Keratinocyte (primary cell): ENCODE data around the gene TUBGCP5. TPM values are rescaled to one million over a fixed set of nuclear protein-coding genes. Genes with fewer than 3 reads are reported as not detected.
"Not testable (repeated sequence)": the region's sequence is repeated elsewhere in the genome, so short reads cannot be mapped to it uniquely, and the experiment has no call there.

Experiments used
- DNase-seq: peaks from one replicate; pipeline ENCODE4 v3.0.0-alpha.2; 2011; ENCODE audit warnings: low read depth, missing footprints, low spot score
- FAIRE-seq: peaks from 2 replicates; lab custom pipeline; 2011; peaks lifted over from hg19 to GRCh38; lab: Jason Lieb, UNC
- H2AFZ ChIP-seq: 2 replicates; pipeline ENCODE4 v1.6.0; 2012; ENCODE audit warnings: low read length, control low read depth, inconsistent platforms; ENCODE audit not compliant: control insufficient read depth
- H3K27ac ChIP-seq: 2 replicates; pipeline ENCODE4 v1.5.1; 2011; ENCODE audit warnings: low read length; ENCODE audit not compliant: control insufficient read depth, insufficient read depth
- H3K27me3 ChIP-seq: 3 replicates; pipeline ENCODE4 v1.6.0; 2011; ENCODE audit warnings: low read length; ENCODE audit not compliant: control insufficient read depth, insufficient read depth; ENCODE audit errors: extremely low read depth
- H3K36me3 ChIP-seq, 2 experiments: 2 replicates in 1 of 2; 3 replicates in 1 of 2; pipeline ENCODE4 v1.5.1; 2011; ENCODE audit warnings: low read length in 2 of 2, mild to moderate bottlenecking in 1 of 2; ENCODE audit not compliant: control insufficient read depth in 2 of 2, insufficient read depth in 2 of 2; ENCODE audit errors: extremely low read depth in 1 of 2
- H3K4me1 ChIP-seq: 3 replicates; pipeline ENCODE4 v1.5.1; 2011; ENCODE audit warnings: low read length; ENCODE audit not compliant: control insufficient read depth, insufficient read depth; ENCODE audit errors: extremely low read depth
- H3K4me2 ChIP-seq: 3 replicates; pipeline ENCODE4 v1.6.0; 2011; ENCODE audit warnings: low read depth, low read length; ENCODE audit not compliant: control insufficient read depth, insufficient read depth; ENCODE audit errors: extremely low read depth
- H3K4me3 ChIP-seq, 3 experiments: fragments of 200-600 bp in 1 of 3; sonication (generic) in 1 of 3; 2 replicates in 2 of 3; 3 replicates in 1 of 3; pipeline ENCODE4 v1.5.1; 2011 to 2016; ENCODE audit warnings: low read length in 3 of 3, mild to moderate bottlenecking in 3 of 3, control low read depth in 2 of 3, inconsistent platforms in 1 of 3, low read depth in 1 of 3, mixed read lengths in 1 of 3, mixed run types in 1 of 3, moderate library complexity in 1 of 3; ENCODE audit not compliant: control insufficient read depth in 2 of 3, insufficient read depth in 2 of 3; ENCODE audit errors: extremely low read depth in 1 of 3
- H3K79me2 ChIP-seq: 2 replicates; pipeline ENCODE4 v1.6.0; 2012; ENCODE audit warnings: low read length; ENCODE audit not compliant: control insufficient read depth, insufficient read depth
- H3K9ac ChIP-seq: 3 replicates; pipeline ENCODE4 v1.6.0; 2011; ENCODE audit warnings: low read length; ENCODE audit not compliant: control insufficient read depth, insufficient read depth; ENCODE audit errors: extremely low read depth
- H3K9me1 ChIP-seq: 3 replicates; pipeline ENCODE4 v1.6.0; 2011; ENCODE audit warnings: low read length; ENCODE audit not compliant: control insufficient read depth, insufficient read depth; ENCODE audit errors: extremely low read depth
- H3K9me3 ChIP-seq: 2 replicates; pipeline ENCODE4 v1.5.1; 2012; ENCODE audit warnings: low read depth, low read length; ENCODE audit not compliant: control insufficient read depth
- H4K20me1 ChIP-seq: 3 replicates; pipeline ENCODE4 v1.6.0; 2011; ENCODE audit warnings: low read length; ENCODE audit not compliant: control insufficient read depth, insufficient read depth; ENCODE audit errors: extremely low read depth
- EZH2 ChIP-seq: IDR thresholded peaks from one replicate; pipeline ENCODE4 v1.6.1; 2012; ENCODE audit warnings: inconsistent platforms, mild to moderate bottlenecking, low read length, moderate library complexity
- dilution Hi-C: fragments of 300-500 bp; cut with MboI; formaldehyde crosslinking; loops from one replicate; pipeline ENCODE4 v1.7.0; 2020; ENCODE audit warnings: low sequenced_read_pairs; ENCODE audit not compliant: extremely low pct_ligation_motif_present
- polyA minus RNA-seq, 3 experiments: library from RNA; depleted of rRNA, polyadenylated mRNA; stranded (reverse); fragments of >200 nt; gene quantifications; 1 replicate in 1 of 3; 2 replicates in 1 of 3; 3 replicates in 1 of 3; pipeline ENCODE4 v1.2.3, GENCODE V29; 2011
- polyA plus RNA-seq, 5 experiments: library from polyadenylated mRNA; depleted of rRNA in 3 of 5; stranded (reverse) in 3 of 5; stranded (forward) in 1 of 5; unstranded in 1 of 5; fragments of >200 nt; gene quantifications; 1 replicate in 1 of 5; 2 replicates in 3 of 5; 3 replicates in 1 of 5; pipeline versions ENCODE4 v1.2.1 to v1.2.3, GENCODE V29; 2011 to 2012; ENCODE audit warnings: missing spikeins in 2 of 5, low read depth in 1 of 5, low replicate concordance in 1 of 5
- TF ChIP-seq, protein P1 (sequence below), 3 experiments: IDR thresholded peaks in 1 of 3; conservative IDR thresholded peaks in 1 of 3; optimal IDR thresholded peaks in 1 of 3; 2 replicates in 2 of 3; 3 replicates in 1 of 3; pipeline versions ENCODE3 to v1.5.1; 2011; ENCODE audit warnings: low read length in 3 of 3, mild to moderate bottlenecking in 3 of 3, moderate library complexity in 2 of 3, control low read depth in 1 of 3, inconsistent platforms in 1 of 3; ENCODE audit not compliant: insufficient read depth in 2 of 3; ENCODE audit errors: extremely low read depth in 1 of 3

The TUBGCP5 gene
- 15.3 to 20.3 TPM (median 18.3 TPM) in 3 replicates for polyA plus RNA-seq
- 34.5 TPM for polyA plus RNA-seq (2011; ENCODE audit: low read depth)
- polyA plus RNA-seq (2011; cell fraction: cytosol; rRNA removed), result 9.4 and 16.2 TPM in 2 replicates
- polyA plus RNA-seq (2011; cell fraction: nucleus; rRNA removed), result 19.7 and 23.8 TPM in 2 replicates
- polyA plus RNA-seq (2012; ENCODE audit: low replicate concordance), result 5.6 and 12.2 TPM in 2 replicates
- polyA minus RNA-seq, result 8.4 to 14.7 TPM (median 9.2 TPM) in 3 replicates
- 9.2 TPM for polyA minus RNA-seq (2011; cell fraction: cytosol; rRNA and poly(A)+ RNA removed)
- polyA minus RNA-seq (2011; cell fraction: nucleus; rRNA and poly(A)+ RNA removed), result 12.0 and 20.8 TPM in 2 replicates

DNA sequence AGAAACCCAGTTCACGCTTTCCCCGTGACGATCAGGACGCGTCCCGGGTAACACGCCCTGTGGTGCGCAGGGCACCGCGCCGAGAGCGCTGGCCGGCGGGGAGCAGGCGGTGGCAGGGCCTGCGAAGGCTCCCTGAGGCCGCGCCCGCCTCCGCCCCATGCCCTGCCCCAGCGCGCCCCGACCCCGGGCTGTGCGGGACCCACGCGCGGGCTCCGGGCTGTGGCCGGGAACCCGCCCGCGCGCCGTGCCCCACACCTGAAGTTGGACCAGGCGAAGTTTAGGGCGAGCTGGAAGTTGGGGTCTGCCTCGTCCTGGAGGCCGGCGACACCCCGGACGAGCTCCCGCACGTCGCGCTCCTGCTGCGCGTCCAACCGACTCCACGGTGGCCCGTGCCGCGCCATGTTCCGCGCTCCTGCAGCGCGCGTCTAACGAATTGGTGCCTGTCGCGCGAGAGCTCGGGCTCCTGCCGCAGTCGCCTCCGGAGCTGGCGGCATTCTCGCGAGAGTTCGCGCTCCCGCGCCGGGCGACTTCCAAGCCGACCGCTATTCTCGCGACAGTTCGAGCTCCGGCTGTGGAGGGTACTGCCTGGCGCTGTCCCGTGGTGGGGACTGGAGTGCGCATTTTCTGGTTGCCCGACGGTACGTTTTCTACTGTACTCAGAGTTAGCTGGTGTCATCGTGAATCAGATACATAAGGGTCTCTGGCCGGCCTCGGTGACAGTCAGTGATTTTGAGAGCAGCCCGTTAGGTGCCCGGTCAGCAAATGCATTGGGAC lies at the start of gene TUBGCP5:
Gene TUBGCP5, minus strand, starts transcription at position 427 of the 774 bp plus-strand sequence. Its CDS starts 26 bp downstream, at position 401.
- DNase-seq, result peak; percentile 87
- no peak for FAIRE-seq
- H3K9me1 ChIP-seq, result no peaks in the 10 kb centered on the region
- dilution Hi-C loops, result no loop called here
- H4K20me1 ChIP-seq, result no peaks in the 10 kb centered on the region
- no peak for TF ChIP-seq EZH2
- TF ChIP-seq, protein P1, sequence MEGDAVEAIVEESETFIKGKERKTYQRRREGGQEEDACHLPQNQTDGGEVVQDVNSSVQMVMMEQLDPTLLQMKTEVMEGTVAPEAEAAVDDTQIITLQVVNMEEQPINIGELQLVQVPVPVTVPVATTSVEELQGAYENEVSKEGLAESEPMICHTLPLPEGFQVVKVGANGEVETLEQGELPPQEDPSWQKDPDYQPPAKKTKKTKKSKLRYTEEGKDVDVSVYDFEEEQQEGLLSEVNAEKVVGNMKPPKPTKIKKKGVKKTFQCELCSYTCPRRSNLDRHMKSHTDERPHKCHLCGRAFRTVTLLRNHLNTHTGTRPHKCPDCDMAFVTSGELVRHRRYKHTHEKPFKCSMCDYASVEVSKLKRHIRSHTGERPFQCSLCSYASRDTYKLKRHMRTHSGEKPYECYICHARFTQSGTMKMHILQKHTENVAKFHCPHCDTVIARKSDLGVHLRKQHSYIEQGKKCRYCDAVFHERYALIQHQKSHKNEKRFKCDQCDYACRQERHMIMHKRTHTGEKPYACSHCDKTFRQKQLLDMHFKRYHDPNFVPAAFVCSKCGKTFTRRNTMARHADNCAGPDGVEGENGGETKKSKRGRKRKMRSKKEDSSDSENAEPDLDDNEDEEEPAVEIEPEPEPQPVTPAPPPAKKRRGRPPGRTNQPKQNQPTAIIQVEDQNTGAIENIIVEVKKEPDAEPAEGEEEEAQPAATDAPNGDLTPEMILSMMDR (optimal IDR thresholded peaks at IDR 0.05 in 1 of 3, IDR thresholded peaks at IDR 0.05 in 1 of 3, conservative IDR thresholded peaks at IDR 0.05 in 1 of 3; ENCODE audit: extremely low read depth in 1 of 3, insufficient read depth in 2 of 3, low read length in 3 of 3), result peak; percentile 22 to 51 (median 33)
- peaks cover 3% of the 10 kb centered on the region in 2 experiments for H3K36me3 ChIP-seq
- H3K4me1 ChIP-seq, result peaks cover 7% of the 10 kb centered on the region
- no peaks in the 10 kb centered on the region for H3K9me3 ChIP-seq
- H2AFZ ChIP-seq, result peak within 1 kb of the TSS; percentile 93
- no peaks in the 10 kb centered on the region for H3K27me3 ChIP-seq
- H3K9ac ChIP-seq, result peak within 1 kb of the TSS; percentile 90
- H3K79me2 ChIP-seq, result peaks cover 12% of the 10 kb centered on the region
- peak within 1 kb of the TSS; percentile 58 for H3K4me2 ChIP-seq
- H3K4me3 ChIP-seq, result peak within 1 kb of the TSS; percentile 57 to 83 (median 67)
- peak within 1 kb of the TSS; percentile 72 for H3K27ac ChIP-seq

DNA sequence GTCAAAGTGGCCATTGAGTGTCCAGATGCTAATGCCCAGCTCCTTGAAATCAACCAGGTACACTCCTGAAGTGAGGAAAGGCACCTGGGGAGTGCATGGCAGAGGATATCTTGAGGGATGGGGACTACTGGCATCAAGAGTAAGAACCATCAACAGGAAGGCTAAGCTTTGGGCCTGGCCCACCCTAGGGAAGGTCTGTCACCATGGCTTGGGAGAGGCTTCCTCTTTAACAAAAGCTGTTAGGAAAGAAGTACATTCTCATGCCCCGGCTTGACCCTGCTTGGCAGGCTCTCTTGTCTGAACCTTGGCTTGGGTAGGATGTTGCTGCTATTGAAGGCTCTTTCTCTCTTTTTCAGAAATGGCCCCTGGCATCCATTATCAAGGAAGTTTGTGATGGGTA lies 43.7 kb upstream of the TUBGCP5 start:
- no peaks in the 10 kb centered on the region for H4K20me1 ChIP-seq
- H3K4me3 ChIP-seq, result no peak overlapping the region
- no peak for FAIRE-seq
- H3K4me2 ChIP-seq, result no peak overlapping the region
- H3K79me2 ChIP-seq, result no peaks in the 10 kb centered on the region
- H3K9me1 ChIP-seq, result no peaks in the 10 kb centered on the region
- no peak overlapping the region for H2AFZ ChIP-seq
- no peak for TF ChIP-seq EZH2
- TF ChIP-seq, protein P1 (optimal IDR thresholded peaks at IDR 0.05 in 1 of 3, IDR thresholded peaks at IDR 0.05 in 1 of 3, conservative IDR thresholded peaks at IDR 0.05 in 1 of 3; ENCODE audit: extremely low read depth in 1 of 3, insufficient read depth in 2 of 3, low read length in 3 of 3), result no peak
- no peaks in the 10 kb centered on the region for H3K36me3 ChIP-seq
- H3K27ac ChIP-seq, result no peak overlapping the region
- no peaks in the 10 kb centered on the region for H3K9me3 ChIP-seq
- DNase-seq, result no peak
- no peaks in the 10 kb centered on the region for H3K27me3 ChIP-seq
- H3K4me1 ChIP-seq, result no peaks in the 10 kb centered on the region
- dilution Hi-C loops, result no loop called here
- no peak overlapping the region for H3K9ac ChIP-seq

DNA sequence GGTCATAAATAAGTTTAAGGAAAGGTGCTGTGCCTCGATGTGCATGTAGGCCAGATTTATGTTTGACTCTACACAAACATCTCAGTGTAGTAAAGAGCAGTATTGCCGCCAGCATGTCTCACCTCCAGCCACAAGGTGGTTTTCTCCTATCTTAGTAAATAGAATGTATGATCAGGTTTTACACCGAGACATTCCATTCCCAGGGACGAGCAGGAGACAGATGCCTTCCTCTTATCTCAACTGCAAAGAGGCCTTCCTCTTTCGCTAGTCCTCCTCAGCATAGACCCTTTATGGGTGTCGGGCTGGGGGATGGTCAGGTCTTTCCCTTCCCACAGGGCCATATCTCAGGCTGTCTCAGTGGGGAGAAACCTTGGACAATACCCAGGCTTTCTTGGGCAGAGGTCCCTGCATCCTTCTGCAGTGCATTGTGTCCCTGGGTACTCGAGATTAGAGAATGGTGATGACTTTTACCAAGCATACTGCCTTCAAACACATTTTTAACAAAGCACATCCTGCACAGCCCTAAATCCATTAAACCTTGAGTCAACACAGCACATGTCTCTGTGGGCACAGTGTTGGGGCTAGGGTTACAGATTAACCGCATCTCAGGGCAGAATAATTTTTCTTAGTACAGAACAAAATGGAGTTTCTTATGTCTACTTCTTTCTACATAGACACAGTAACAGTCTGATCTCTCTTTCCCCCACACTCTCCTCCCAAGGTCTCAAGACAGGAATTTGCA lies 42.8 kb upstream of the TUBGCP5 start:
- DNase-seq, H3K79me2 ChIP-seq, H3K27ac ChIP-seq, H3K36me3 ChIP-seq, FAIRE-seq, H3K9me3 ChIP-seq, dilution Hi-C loops, H3K4me3 ChIP-seq, H3K4me1 ChIP-seq, H3K9ac ChIP-seq, H4K20me1 ChIP-seq, H3K27me3 ChIP-seq, H3K9me1 ChIP-seq, H2AFZ ChIP-seq, H3K4me2 ChIP-seq: not testable (repeated sequence)
